ENCODE data around the gene PLA2G6. TPM values are rescaled to one million over a fixed set of nuclear protein-coding genes. Genes with fewer than 3 reads are reported as not detected.

The PLA2G6 gene
- total RNA-seq, 1 donor from 2014 or later, result 7.9 TPM

DNA sequence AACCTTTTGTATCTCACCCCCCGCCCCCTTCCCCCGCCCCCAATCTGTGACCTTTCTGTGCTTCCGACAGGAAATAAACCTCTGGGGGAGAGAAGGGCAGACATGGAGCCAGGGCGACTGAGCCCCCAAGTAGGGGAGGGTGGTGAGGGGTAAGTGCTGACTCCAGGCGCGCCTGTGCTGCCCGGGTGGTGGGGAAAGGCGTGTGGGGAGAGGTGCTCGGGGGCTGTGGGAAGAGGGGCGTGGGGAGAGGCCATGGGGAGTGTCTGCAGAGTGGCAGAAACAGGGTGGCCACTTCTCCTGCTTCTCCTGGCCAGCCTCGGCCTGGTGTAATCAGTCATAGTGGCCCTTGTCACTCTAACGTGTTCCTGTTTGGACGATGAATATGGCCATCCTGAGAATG, 105.7 kb downstream of the PLA2G6 start:
- TF ChIP-seq, protein P1, sequence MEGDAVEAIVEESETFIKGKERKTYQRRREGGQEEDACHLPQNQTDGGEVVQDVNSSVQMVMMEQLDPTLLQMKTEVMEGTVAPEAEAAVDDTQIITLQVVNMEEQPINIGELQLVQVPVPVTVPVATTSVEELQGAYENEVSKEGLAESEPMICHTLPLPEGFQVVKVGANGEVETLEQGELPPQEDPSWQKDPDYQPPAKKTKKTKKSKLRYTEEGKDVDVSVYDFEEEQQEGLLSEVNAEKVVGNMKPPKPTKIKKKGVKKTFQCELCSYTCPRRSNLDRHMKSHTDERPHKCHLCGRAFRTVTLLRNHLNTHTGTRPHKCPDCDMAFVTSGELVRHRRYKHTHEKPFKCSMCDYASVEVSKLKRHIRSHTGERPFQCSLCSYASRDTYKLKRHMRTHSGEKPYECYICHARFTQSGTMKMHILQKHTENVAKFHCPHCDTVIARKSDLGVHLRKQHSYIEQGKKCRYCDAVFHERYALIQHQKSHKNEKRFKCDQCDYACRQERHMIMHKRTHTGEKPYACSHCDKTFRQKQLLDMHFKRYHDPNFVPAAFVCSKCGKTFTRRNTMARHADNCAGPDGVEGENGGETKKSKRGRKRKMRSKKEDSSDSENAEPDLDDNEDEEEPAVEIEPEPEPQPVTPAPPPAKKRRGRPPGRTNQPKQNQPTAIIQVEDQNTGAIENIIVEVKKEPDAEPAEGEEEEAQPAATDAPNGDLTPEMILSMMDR (IDR thresholded peaks at IDR 0.05; ENCODE audit: insufficient read depth, low read length, severe bottlenecking), result no peak
- no peak overlapping the region for H3K4me3 ChIP-seq (ENCODE audit: low read depth, low read length)
- H3K36me3 ChIP-seq (ENCODE audit: control insufficient read depth, insufficient read depth, low read length), result peaks cover 16% of the 10 kb centered on the region
- peaks cover 2% of the 10 kb centered on the region for H3K27me3 ChIP-seq (ENCODE audit: control insufficient read depth, insufficient read depth, low read length)
- no peak for DNase-seq (ENCODE audit: low read depth)
- FAIRE-seq, result no peak

GRCh38 chr22:38075105-38075825, 106.4 kb downstream of the PLA2G6 start:
- Histone ChIP-seq H3K4me3 (ENCODE audit: low read depth, low read length) (no peak overlapping the region), H3K27me3 (ENCODE audit: control insufficient read depth, insufficient read depth, low read length) (no peaks in the 10 kb centered on the region), H3K36me3 (ENCODE audit: control insufficient read depth, insufficient read depth, low read length) (peaks cover 18% of the 10 kb centered on the region)
- no peak for FAIRE-seq
- DNase-seq (ENCODE audit: low read depth), result no peak
- TF ChIP-seq, protein P1 (IDR thresholded peaks at IDR 0.05; ENCODE audit: insufficient read depth, low read length, severe bottlenecking), result no peak

GRCh38 chr22:38074181-38075104, 107.2 kb downstream of the PLA2G6 start:
- DNase-seq (ENCODE audit: low read depth), result no peak
- Histone ChIP-seq H3K36me3 (ENCODE audit: control insufficient read depth, insufficient read depth, low read length) (peaks cover 20% of the 10 kb centered on the region), H3K27me3 (ENCODE audit: control insufficient read depth, insufficient read depth, low read length) (no peaks in the 10 kb centered on the region), H3K4me3 (ENCODE audit: low read depth, low read length) (no peak overlapping the region)
- TF ChIP-seq, protein P1 (IDR thresholded peaks at IDR 0.05; ENCODE audit: insufficient read depth, low read length, severe bottlenecking), result no peak
- no peak for FAIRE-seq

GRCh38 chr22:38073150-38074130, 108.2 kb downstream of the PLA2G6 start:
- H3K4me3 ChIP-seq (ENCODE audit: low read depth, low read length), result no peak overlapping the region
- H3K36me3 ChIP-seq (ENCODE audit: control insufficient read depth, insufficient read depth, low read length), result peaks cover 25% of the 10 kb centered on the region
- TF ChIP-seq, protein P1 (IDR thresholded peaks at IDR 0.05; ENCODE audit: insufficient read depth, low read length, severe bottlenecking), result no peak
- no peak for DNase-seq (ENCODE audit: low read depth)
- no peaks in the 10 kb centered on the region for H3K27me3 ChIP-seq (ENCODE audit: control insufficient read depth, insufficient read depth, low read length)
- FAIRE-seq, result no peak

DNA sequence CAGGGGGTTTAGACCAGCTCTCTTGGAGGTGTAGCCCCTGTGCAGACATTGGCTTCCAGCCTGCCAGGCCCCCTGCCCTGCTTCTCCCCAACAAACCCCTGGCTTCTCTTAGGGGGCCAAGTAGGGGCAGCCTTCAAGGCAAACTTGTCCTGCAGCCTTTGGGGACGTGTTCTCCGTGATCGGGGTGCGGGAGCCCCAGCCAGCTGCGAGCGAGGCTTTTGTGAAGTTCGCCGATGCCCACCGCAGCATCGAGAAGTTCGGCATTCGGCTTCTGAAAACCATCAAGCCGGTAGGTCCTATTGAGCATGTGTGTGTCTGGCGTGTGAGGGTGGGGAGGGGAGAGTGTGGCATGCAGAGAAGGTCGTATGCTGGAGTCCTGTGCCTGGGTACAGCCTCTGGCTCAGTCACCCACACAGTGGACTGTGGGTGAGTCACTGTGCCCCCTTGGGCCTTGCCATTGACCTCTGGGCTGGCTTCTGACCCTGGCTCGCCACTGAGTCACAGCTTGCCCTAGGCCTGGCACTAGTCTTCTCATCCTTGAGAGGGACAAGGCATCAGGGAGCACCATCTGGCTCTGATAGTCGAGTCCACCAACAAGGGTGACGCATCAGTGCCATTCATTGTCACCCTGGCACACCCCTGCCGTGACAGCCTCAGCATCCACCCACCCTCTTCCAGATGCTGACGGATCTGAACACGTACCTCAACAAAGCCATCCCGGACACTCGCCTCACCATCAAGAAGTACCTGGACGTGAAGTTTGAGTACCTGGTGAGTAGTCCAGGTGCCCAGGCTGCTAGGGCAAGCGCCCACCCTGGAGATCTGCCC, 109.1 kb downstream of the PLA2G6 start:
- Histone ChIP-seq H3K27me3 (ENCODE audit: control insufficient read depth, insufficient read depth, low read length) (no peaks in the 10 kb centered on the region), H3K36me3 (ENCODE audit: control insufficient read depth, insufficient read depth, low read length) (peaks cover 27% of the 10 kb centered on the region), H3K4me3 (ENCODE audit: low read depth, low read length) (no peak overlapping the region)
- FAIRE-seq, result no peak
- TF ChIP-seq, protein P1 (IDR thresholded peaks at IDR 0.05; ENCODE audit: insufficient read depth, low read length, severe bottlenecking), result no peak
- no peak for DNase-seq (ENCODE audit: low read depth)
